GM12878 (cell line): ENCODE measurements around the gene SAMD4A. TPM values are rescaled to one million over a fixed set of nuclear protein-coding genes. Genes with fewer than 3 reads are reported as not detected.

ENCODE experiments used
- ATAC-seq: fragments of 200-7000 bp; cut with Tn5 transposase; 3 replicates; pipeline ENCODE4 v1.9.1; 2020; ENCODE audit warnings: mild to moderate bottlenecking, moderate library complexity
- BruUV-seq: library from RNA; stranded (reverse); fragments of 400-500 nt; replicated peaks from 2 replicates; lab custom pipeline; 2021; lab: Mats Ljungman, UMichigan
- CTCF ChIA-PET: fragments of 300-600 bp; sonication (Branson Sonifier 250); formaldehyde crosslinking; extraction: SDS; loops from one replicate; lab custom pipeline; 2021; ENCODE audit warnings: inconsistent platforms; lab: Yijun Ruan, JAX
- POLR2A ChIA-PET: fragments of 350-600 bp; formaldehyde crosslinking; extraction: SDS; loops from one replicate; lab custom pipeline; 2021; ENCODE audit warnings: inconsistent platforms; lab: Charles Lee
- RAD21 ChIA-PET: fragments of 300-600 bp; sonication (Branson Sonifier 250); formaldehyde crosslinking; loops from one replicate; lab custom pipeline; 2023; ENCODE audit warnings: antibody characterized with exemption; ENCODE audit not compliant: unreplicated experiment; lab: Charles Lee
- SMC1A ChIA-PET: fragments of 300-600 bp; sonication (Branson Sonifier 250); formaldehyde crosslinking; loops from one replicate; lab custom pipeline; 2023; ENCODE audit not compliant: unreplicated experiment, uncharacterized antibody; lab: Charles Lee
- DNase-seq: peaks from one replicate; pipeline ENCODE4 v3.0.0-alpha.2; 2011; ENCODE audit warnings: low read depth, low spot score
- FAIRE-seq: peaks from 3 replicates; lab custom pipeline; 2011; peaks lifted over from hg19 to GRCh38; lab: Jason Lieb, UNC
- H2AFZ ChIP-seq: 2 replicates; pipeline ENCODE4 v1.6.0; 2011; ENCODE audit warnings: low read depth, low read length, control low read depth; ENCODE audit not compliant: control insufficient read depth
- H3K27ac ChIP-seq: 2 replicates; pipeline ENCODE4 v1.5.1; 2011; ENCODE audit warnings: control low read depth; ENCODE audit not compliant: control insufficient read depth, insufficient read depth
- H3K27me3 ChIP-seq, 2 experiments: replicated peaks in 1 of 2; 2 replicates each; pipeline versions ENCODE4 v1.6.0 to v1.6.1; 2011; ENCODE audit warnings: low read length in 1 of 2; ENCODE audit not compliant: control insufficient read depth in 2 of 2, insufficient read depth in 2 of 2
- H3K36me3 ChIP-seq, 2 experiments: 2 replicates each; pipeline ENCODE4 v1.5.1; 2011; ENCODE audit warnings: low read length in 1 of 2; ENCODE audit not compliant: control insufficient read depth in 2 of 2, insufficient read depth in 2 of 2
- H3K4me1 ChIP-seq: 2 replicates; pipeline ENCODE4 v1.6.1; 2011; ENCODE audit warnings: mild to moderate bottlenecking, low read length, moderate library complexity, mixed read lengths; ENCODE audit not compliant: control insufficient read depth, insufficient read depth
- H3K4me2 ChIP-seq: 2 replicates; pipeline ENCODE4 v1.6.0; 2011; ENCODE audit warnings: control low read depth; ENCODE audit not compliant: control insufficient read depth, insufficient read depth
- H3K4me3 ChIP-seq: fragments of 200-600 bp; sonication (generic); 2 replicates; pipeline ENCODE4 v1.5.1; 2016
- H3K79me2 ChIP-seq: 2 replicates; pipeline ENCODE4 v1.6.0; 2011; ENCODE audit warnings: low read length; ENCODE audit not compliant: control insufficient read depth, insufficient read depth
- H3K9ac ChIP-seq: 2 replicates; pipeline ENCODE4 v1.8.0; 2011; ENCODE audit warnings: low read length, control low read depth, mixed read lengths; ENCODE audit not compliant: control insufficient read depth, insufficient read depth
- H3K9me3 ChIP-seq: replicated peaks from 3 replicates; pipeline ENCODE4 v1.5.1; 2011; ENCODE audit warnings: mild to moderate bottlenecking, low read length; ENCODE audit not compliant: control insufficient read depth, insufficient read depth
- H4K20me1 ChIP-seq: 2 replicates; pipeline ENCODE4 v1.6.0; 2011; ENCODE audit not compliant: control insufficient read depth, insufficient read depth
- BHLHE40 ChIP-seq, 2 experiments: fragments of 450-650 bp in 1 of 2; IDR thresholded peaks; 2 replicates each; pipeline ENCODE4 v1.6.1; 2011 to 2017; ENCODE audit warnings: low read depth in 2 of 2, borderline replicate concordance in 1 of 2, improper control_type of control experiment in 1 of 2, low read length in 1 of 2, mild to moderate bottlenecking in 1 of 2
- BMI1 ChIP-seq: fragments of 450-650 bp; IDR thresholded peaks from 2 replicates; pipeline ENCODE4 v1.6.1; 2016; ENCODE audit warnings: mild to moderate bottlenecking, moderate library complexity, borderline replicate concordance
- CREM ChIP-seq: IDR thresholded peaks from 2 replicates; pipeline ENCODE4 v1.6.1; 2014; ENCODE audit warnings: antibody characterized with exemption, low read depth
- EED ChIP-seq: sonication (generic); IDR thresholded peaks from 2 replicates; pipeline ENCODE4 v1.6.1; 2016; ENCODE audit warnings: antibody characterized with exemption, low read depth
- FOXM1 ChIP-seq: IDR thresholded peaks from 2 replicates; pipeline ENCODE4 v1.6.1; 2012; ENCODE audit warnings: low read depth, mild to moderate bottlenecking, inconsistent platforms, low read length, moderate library complexity
- JUNB ChIP-seq: IDR thresholded peaks from 2 replicates; pipeline ENCODE4 v1.6.1; 2016; ENCODE audit warnings: antibody characterized with exemption, mild to moderate bottlenecking
- RUNX3 ChIP-seq: IDR thresholded peaks from 2 replicates; pipeline ENCODE4 v1.6.1; 2012; ENCODE audit warnings: low read length, inconsistent platforms
- TCF12 ChIP-seq: IDR thresholded peaks from 2 replicates; pipeline ENCODE4 v1.6.1; 2011; ENCODE audit warnings: low read depth, mild to moderate bottlenecking, low read length
- ZNF217 ChIP-seq: fragments of 450-650 bp; IDR thresholded peaks from 2 replicates; pipeline ENCODE4 v1.6.1; 2017; ENCODE audit warnings: antibody characterized with exemption, mild to moderate bottlenecking
- WGBS: methylation state at CpG from one replicate; pipeline ENCODE4 v1.1.6; 2016; ENCODE audit warnings: low lambda C conversion rate; ENCODE audit not compliant: insufficient replicate concordance, insufficient coverage; ENCODE audit errors: missing lambda C conversion rate; 5-methylcytosine and 5-hydroxymethylcytosine counted together
- in situ Hi-C: fragments of 300-500 bp; cut with MboI; formaldehyde crosslinking; loops from 9 replicates; pipeline ENCODE4 v1.14.3; 2018; ENCODE audit warnings: mixed read lengths
- intact Hi-C: fragments of 100-400 bp; cut with micrococcal nuclease; formaldehyde crosslinking; loops from one replicate; pipeline ENCODE4 v1.14.2; 2022; ENCODE audit not compliant: unreplicated experiment
- polyA plus RNA-seq, 11 experiments: library from polyadenylated mRNA; depleted of rRNA in 4 of 11; unstranded in 6 of 11; stranded (reverse) in 5 of 11; fragments of >200 nt; fragmentation: Nextera tagmentation in 4 of 11; fragmentation: Illumina TruSeq in 1 of 11; extraction: Ambion mirVana in 4 of 11; extraction: Trizol in 1 of 11; gene quantifications; 1 replicate in 1 of 11; 2 replicates in 10 of 11; pipeline versions ENCODE4 v1.2.1 to v1.2.3, GENCODE V29; 2011 to 2016; ENCODE audit warnings: inconsistent platforms in 2 of 11, missing spikeins in 2 of 11, low read depth in 1 of 11
- total RNA-seq, 4 experiments: library from RNA; depleted of rRNA in 3 of 4; stranded (reverse); fragments of >200 nt in 3 of 4; fragmentation: Illumina TruSeq in 1 of 4; extraction: Trizol in 1 of 4; gene quantifications; 2 replicates each; pipeline versions ENCODE4 v1.2.1 to v1.2.3, GENCODE V29; 2013 to 2021
- TF ChIP-seq, protein P1 (sequence below): fragments of 450-650 bp; IDR thresholded peaks from 2 replicates; pipeline ENCODE4 v1.6.1; 2017; ENCODE audit warnings: antibody characterized with exemption, mild to moderate bottlenecking, moderate library complexity
- TF ChIP-seq, protein P2 (sequence below): IDR thresholded peaks from 2 replicates; pipeline ENCODE4 v1.6.1; 2012; ENCODE audit warnings: low read depth, low read length, improper control_type of control experiment
- TF ChIP-seq, protein P3 (sequence below), 3 experiments: IDR thresholded peaks in 2 of 3; conservative IDR thresholded peaks in 1 of 3; 2 replicates each; pipeline ENCODE4 v1.5.1; 2011; ENCODE audit warnings: low read depth in 3 of 3, low read length in 3 of 3, mild to moderate bottlenecking in 3 of 3, control low read depth in 2 of 3, moderate library complexity in 2 of 3, inconsistent platforms in 1 of 3, mixed read lengths in 1 of 3; ENCODE audit not compliant: control insufficient read depth in 2 of 3, insufficient read depth in 1 of 3; ENCODE audit errors: extremely low read depth in 1 of 3

Gene SAMD4A
- total and polyA plus RNA-seq, 10 of the 15 experiments (the other 5 are each of a cell fraction or from before 2014, with no cell fraction given): 0.05 to 0.56 (median 0.31) TPM

DNA sequence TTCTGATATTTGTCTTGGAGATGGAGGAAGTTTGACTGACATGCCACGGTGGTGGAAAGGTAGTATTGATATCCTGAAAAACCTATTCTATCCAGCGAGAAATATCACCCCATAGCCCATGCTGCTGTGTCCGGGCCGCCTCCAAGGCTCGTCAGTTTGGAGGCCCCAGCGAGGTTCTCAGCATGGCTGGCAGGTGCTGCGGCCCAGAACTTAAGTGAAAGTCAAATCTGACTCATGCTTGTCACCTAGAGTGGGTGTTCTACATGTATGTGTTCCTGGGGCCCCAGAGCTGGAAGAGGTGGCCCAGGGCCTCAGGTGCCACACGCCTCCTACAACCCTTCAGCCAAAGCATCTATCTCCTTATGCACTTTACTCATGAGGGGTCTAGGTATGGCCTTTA is 242.8 kb downstream of the SAMD4A start:
- RAD21 ChIA-PET: no interaction called here
- no peak overlapping the region for H3K4me3 ChIP-seq
- H3K4me2 ChIP-seq: no peak overlapping the region
- BruUV-seq: no TSS peak
- POLR2A ChIA-PET: no interaction called here
- TF ChIP-seq TCF12 (peak; percentile 69; the same call in 1 of the 2 replicates), BHLHE40 (IDR thresholded peaks at IDR 0.05; ENCODE audit: borderline replicate concordance in 1 of 2, low read depth in 2 of 2, low read length in 1 of 2) (peak in 1 of 2 experiments; percentile 38; a peak in 1 of 4 replicates), CREM (peak; percentile 34; the same call in 1 of the 2 replicates), FOXM1 (no peak), RUNX3 (0 out of 2 replicates have a peak, but pooled peaks have one; percentile 6), JUNB (peak; percentile 50; the same call in 1 of the 2 replicates), BMI1 (no peak), ZNF217 (no peak), EED (no peak)
- TF ChIP-seq, protein P1, sequence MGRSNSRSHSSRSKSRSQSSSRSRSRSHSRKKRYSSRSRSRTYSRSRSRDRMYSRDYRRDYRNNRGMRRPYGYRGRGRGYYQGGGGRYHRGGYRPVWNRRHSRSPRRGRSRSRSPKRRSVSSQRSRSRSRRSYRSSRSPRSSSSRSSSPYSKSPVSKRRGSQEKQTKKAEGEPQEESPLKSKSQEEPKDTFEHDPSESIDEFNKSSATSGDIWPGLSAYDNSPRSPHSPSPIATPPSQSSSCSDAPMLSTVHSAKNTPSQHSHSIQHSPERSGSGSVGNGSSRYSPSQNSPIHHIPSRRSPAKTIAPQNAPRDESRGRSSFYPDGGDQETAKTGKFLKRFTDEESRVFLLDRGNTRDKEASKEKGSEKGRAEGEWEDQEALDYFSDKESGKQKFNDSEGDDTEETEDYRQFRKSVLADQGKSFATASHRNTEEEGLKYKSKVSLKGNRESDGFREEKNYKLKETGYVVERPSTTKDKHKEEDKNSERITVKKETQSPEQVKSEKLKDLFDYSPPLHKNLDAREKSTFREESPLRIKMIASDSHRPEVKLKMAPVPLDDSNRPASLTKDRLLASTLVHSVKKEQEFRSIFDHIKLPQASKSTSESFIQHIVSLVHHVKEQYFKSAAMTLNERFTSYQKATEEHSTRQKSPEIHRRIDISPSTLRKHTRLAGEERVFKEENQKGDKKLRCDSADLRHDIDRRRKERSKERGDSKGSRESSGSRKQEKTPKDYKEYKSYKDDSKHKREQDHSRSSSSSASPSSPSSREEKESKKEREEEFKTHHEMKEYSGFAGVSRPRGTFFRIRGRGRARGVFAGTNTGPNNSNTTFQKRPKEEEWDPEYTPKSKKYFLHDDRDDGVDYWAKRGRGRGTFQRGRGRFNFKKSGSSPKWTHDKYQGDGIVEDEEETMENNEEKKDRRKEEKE: no peak
- TF ChIP-seq, protein P2, sequence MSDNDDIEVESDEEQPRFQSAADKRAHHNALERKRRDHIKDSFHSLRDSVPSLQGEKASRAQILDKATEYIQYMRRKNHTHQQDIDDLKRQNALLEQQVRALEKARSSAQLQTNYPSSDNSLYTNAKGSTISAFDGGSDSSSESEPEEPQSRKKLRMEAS: no peak
- TF ChIP-seq, protein P3, sequence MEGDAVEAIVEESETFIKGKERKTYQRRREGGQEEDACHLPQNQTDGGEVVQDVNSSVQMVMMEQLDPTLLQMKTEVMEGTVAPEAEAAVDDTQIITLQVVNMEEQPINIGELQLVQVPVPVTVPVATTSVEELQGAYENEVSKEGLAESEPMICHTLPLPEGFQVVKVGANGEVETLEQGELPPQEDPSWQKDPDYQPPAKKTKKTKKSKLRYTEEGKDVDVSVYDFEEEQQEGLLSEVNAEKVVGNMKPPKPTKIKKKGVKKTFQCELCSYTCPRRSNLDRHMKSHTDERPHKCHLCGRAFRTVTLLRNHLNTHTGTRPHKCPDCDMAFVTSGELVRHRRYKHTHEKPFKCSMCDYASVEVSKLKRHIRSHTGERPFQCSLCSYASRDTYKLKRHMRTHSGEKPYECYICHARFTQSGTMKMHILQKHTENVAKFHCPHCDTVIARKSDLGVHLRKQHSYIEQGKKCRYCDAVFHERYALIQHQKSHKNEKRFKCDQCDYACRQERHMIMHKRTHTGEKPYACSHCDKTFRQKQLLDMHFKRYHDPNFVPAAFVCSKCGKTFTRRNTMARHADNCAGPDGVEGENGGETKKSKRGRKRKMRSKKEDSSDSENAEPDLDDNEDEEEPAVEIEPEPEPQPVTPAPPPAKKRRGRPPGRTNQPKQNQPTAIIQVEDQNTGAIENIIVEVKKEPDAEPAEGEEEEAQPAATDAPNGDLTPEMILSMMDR (IDR thresholded peaks at IDR 0.05 in 2 of 3, conservative IDR thresholded peaks at IDR 0.05 in 1 of 3; ENCODE audit: control insufficient read depth in 2 of 3, extremely low read depth in 1 of 3, insufficient read depth in 1 of 3, low read depth in 3 of 3, low read length in 3 of 3): no peak
- H3K9me3 ChIP-seq: no peaks in the 10 kb centered on the region
- intact Hi-C loops: loop anchor here (5.0 kb wide), 1 partner anchor 83 kb away; no protein-coding TSS in a partner anchor
- CTCF ChIA-PET: interaction anchor here (1.6 to 6.6 kb wide), 3 partner anchors 36 to 246 kb away, joined by 3 to 37 read pairs (median 5); no protein-coding TSS in a partner anchor
- in situ Hi-C loops: no loop called here
- SMC1A ChIA-PET: interaction anchor here (1.8 kb wide), 1 partner anchor 37 kb away, joined by 4 read pairs; no protein-coding TSS in a partner anchor
- H4K20me1 ChIP-seq: no peaks in the 10 kb centered on the region
- H3K36me3 ChIP-seq: no peaks in the 10 kb centered on the region
- ATAC-seq: 0 out of 3 replicates have a peak, but pooled peaks have one; percentile 16
- H2AFZ ChIP-seq: no peak overlapping the region
- no peak overlapping the region for H3K27ac ChIP-seq
- no peaks in the 10 kb centered on the region for H3K4me1 ChIP-seq
- FAIRE-seq: no peak
- DNase-seq: no peak
- H3K27me3 ChIP-seq: no peaks in the 10 kb centered on the region
- H3K9ac ChIP-seq: no peak overlapping the region
- no peaks in the 10 kb centered on the region for H3K79me2 ChIP-seq
- 24% methylated on average over 8 of the region's 8 CpGs for WGBS
